Adrenal gland (tissue), 5 donors: ENCODE measurements around the gene TXNDC16.

ENCODE experiments used
- POLR2A ChIP-seq, 2 donors: fragments of 450-650 bp; IDR thresholded peaks; one replicate each; pipeline ENCODE4 v1.6.1; 2017; ENCODE audit warnings: antibody characterized with exemption in 2 of 2, mild to moderate bottlenecking in 2 of 2, moderate library complexity in 1 of 2
- TF ChIP-seq, protein P1 (sequence below), 6 experiments: fragments of 450-650 bp in 4 of 6; fragments of 200-600 bp in 2 of 6; sonication (generic) in 1 of 6; IDR thresholded peaks; 1 replicate in 5 of 6; 2 replicates in 1 of 6; pipeline versions ENCODE4 v1.5.1 to v1.8.0; 2016 to 2021; ENCODE audit warnings: antibody characterized with exemption in 6 of 6, mild to moderate bottlenecking in 2 of 6, moderate library complexity in 1 of 6
- donor health status: DM: no; HTN: no; CAD: no.

DNA sequence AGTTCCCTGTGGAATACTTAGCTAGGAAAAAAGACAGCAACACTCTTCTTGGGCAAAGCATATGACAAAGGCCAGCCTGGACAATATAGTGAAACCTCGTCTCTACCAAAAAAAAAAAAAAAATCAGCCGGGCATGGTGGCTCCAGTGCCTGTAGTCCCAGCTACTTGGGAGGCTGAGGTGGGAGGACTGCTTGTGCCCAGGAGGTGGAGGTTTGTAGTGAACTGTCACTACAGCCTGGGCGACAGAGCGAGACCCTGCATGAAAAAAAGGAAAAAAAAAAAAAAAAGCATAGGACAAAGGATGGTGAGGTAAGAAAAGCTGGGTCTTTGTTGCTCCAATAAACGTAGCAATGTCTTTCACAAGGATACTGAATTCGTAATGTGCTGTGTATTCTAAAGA lies 1.1 kb downstream of the TXNDC16 start:
- TF ChIP-seq POLR2A (IDR thresholded peaks at IDR 0.05) = no peak
- TF ChIP-seq, protein P1, sequence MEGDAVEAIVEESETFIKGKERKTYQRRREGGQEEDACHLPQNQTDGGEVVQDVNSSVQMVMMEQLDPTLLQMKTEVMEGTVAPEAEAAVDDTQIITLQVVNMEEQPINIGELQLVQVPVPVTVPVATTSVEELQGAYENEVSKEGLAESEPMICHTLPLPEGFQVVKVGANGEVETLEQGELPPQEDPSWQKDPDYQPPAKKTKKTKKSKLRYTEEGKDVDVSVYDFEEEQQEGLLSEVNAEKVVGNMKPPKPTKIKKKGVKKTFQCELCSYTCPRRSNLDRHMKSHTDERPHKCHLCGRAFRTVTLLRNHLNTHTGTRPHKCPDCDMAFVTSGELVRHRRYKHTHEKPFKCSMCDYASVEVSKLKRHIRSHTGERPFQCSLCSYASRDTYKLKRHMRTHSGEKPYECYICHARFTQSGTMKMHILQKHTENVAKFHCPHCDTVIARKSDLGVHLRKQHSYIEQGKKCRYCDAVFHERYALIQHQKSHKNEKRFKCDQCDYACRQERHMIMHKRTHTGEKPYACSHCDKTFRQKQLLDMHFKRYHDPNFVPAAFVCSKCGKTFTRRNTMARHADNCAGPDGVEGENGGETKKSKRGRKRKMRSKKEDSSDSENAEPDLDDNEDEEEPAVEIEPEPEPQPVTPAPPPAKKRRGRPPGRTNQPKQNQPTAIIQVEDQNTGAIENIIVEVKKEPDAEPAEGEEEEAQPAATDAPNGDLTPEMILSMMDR (IDR thresholded peaks at IDR 0.05) = no peak
